Activated naive CD8-positive, alpha-beta T cell treated with anti-CD3 and anti-CD28 coated beads, Interleukin-2, amount 10 ng/mL, durations not matched to agents 7 days and 5 days (primary cell): ENCODE measurements around the gene MAP4K4. TPM values are rescaled to one million over a fixed set of nuclear protein-coding genes. Genes with fewer than 3 reads are reported as not detected.

Experiments
- ATAC-seq: fragments of 150-1000 bp; cut with Tn5 transposase; one replicate; pipeline ENCODE4 v1.10.0; 2021; ENCODE audit warnings: low read depth, moderate library complexity
- POLR2A ChIA-PET: fragments of 350-600 bp; sonication (Branson Sonifier 250); formaldehyde crosslinking; loops from one replicate; lab custom pipeline; 2021; ENCODE audit warnings: antibody characterized with exemption; lab: Charles Lee
- DNase-seq: peaks from one replicate; pipeline ENCODE4 v3.0.0; 2021
- H3K27ac Mint-ChIP-seq: one replicate; pipeline ENCODE4 v1.8.0; 2022; ENCODE audit warnings: mild to moderate bottlenecking, mixed read lengths
- H3K27me3 Mint-ChIP-seq: one replicate; pipeline ENCODE4 v1.8.0; 2022; ENCODE audit warnings: mild to moderate bottlenecking, moderate library complexity, mixed read lengths
- H3K36me3 Mint-ChIP-seq: one replicate; pipeline ENCODE4 v1.8.0; 2021; ENCODE audit warnings: mild to moderate bottlenecking, mixed read lengths
- H3K4me1 Mint-ChIP-seq: one replicate; pipeline ENCODE4 v1.8.0; 2021; ENCODE audit warnings: mixed read lengths
- H3K4me3 Mint-ChIP-seq: one replicate; pipeline ENCODE4 v1.8.0; 2022; ENCODE audit warnings: mild to moderate bottlenecking, moderate library complexity, mixed read lengths
- H3K9me3 Mint-ChIP-seq: one replicate; pipeline ENCODE4 v1.8.0; 2021; ENCODE audit warnings: mixed read lengths
- total RNA-seq, 2 experiments: library from RNA; stranded (reverse); gene quantifications; one replicate each; pipeline ENCODE4 v1.2.3, GENCODE V29; 2021

The MAP4K4 gene
- total RNA-seq, 2 experiments from 2014 or later, result 79.8 to 84.5 TPM

- peaks cover 6% of the 10 kb centered on the region for H3K36me3 Mint-ChIP-seq
- H3K9me3 Mint-ChIP-seq, result no peaks in the 10 kb centered on the region
- H3K4me3 Mint-ChIP-seq, result no peak overlapping the region
- H3K27ac Mint-ChIP-seq, result no peak overlapping the region
- POLR2A ChIA-PET, result no interaction called here
- no peak for DNase-seq
- ATAC-seq, result no peak
- no peaks in the 10 kb centered on the region for H3K27me3 Mint-ChIP-seq
- H3K4me1 Mint-ChIP-seq, result peaks cover 28% of the 10 kb centered on the region
Observed at GRCh38 chr2:101818531-101819451, 121.3 kb downstream of the MAP4K4 start.

DNA sequence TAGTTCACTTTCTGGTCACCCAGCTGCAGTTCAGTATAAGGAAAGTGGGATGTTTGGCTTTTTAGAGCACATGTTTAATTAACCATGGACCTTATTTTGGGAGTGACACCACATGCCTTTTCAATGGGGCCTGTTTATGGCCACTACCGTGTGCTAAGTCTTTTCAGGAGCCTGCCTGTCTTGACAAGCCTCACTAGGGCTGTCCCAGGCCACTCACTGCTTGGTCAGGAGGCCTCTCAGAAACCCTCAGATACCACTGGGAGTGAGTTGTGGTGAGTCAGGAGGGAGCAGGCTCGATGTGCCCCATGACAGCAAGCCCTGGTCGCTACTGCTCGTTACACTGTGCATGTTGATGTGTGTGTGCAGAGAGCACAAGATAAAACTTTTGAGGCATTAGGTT lies 123.0 kb downstream of the MAP4K4 start:
- POLR2A ChIA-PET, result no interaction called here
- Mint-ChIP-seq H3K36me3 (peaks cover 8% of the 10 kb centered on the region), H3K4me3 (no peak overlapping the region), H3K27ac (no peak overlapping the region), H3K27me3 (no peaks in the 10 kb centered on the region), H3K9me3 (no peaks in the 10 kb centered on the region), H3K4me1 (peaks cover 24% of the 10 kb centered on the region)
- DNase-seq (no peak), ATAC-seq (no peak)

DNA sequence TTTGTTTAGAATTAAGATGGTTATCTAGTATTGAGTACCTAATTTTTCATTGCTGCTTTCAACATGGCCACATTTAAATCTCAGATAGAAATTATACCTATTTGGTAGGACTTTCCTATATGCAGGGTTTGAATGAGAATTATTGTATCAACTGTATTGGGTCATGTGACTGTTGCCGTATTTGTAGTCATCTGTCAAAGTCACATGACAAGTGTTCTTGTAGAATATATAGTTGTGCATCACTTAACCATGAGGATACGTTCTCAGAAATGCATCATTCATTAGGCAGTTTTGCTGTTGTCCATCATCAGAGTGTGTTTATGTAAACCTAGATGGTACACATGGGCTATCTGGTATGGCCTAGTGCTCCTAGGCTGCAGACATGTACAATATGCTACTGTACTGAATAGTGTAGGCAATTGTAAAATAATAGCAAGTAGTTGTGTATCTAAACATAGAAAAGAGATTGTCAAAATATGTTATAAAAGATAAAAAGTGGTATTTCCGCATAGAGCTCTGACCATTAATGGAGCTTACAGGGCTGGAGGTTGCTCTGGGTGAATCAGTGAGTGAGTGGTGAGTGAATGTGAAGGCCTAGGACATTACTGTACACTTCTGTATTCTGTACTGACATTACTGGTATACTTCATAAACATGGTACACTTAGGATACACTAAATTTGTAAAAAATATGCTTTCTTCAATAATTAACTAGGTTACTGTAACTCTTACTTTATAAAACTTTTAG lies 123.7 kb downstream of the MAP4K4 start:
- DNase-seq (no peak), ATAC-seq (no peak)
- no peaks in the 10 kb centered on the region for H3K27me3 Mint-ChIP-seq
- H3K9me3 Mint-ChIP-seq, result no peaks in the 10 kb centered on the region
- no peak overlapping the region for H3K4me3 Mint-ChIP-seq
- POLR2A ChIA-PET, result no interaction called here
- peaks cover 8% of the 10 kb centered on the region for H3K36me3 Mint-ChIP-seq
- no peak overlapping the region for H3K27ac Mint-ChIP-seq
- H3K4me1 Mint-ChIP-seq, result peaks cover 26% of the 10 kb centered on the region

GRCh38 chr2:101821828-101822458 lies 124.4 kb downstream of the MAP4K4 start:
- POLR2A ChIA-PET, result no interaction called here
- H3K27ac Mint-ChIP-seq, result no peak overlapping the region
- no peak overlapping the region for H3K4me3 Mint-ChIP-seq
- H3K4me1 Mint-ChIP-seq, result peaks cover 33% of the 10 kb centered on the region
- no peaks in the 10 kb centered on the region for H3K27me3 Mint-ChIP-seq
- no peak for ATAC-seq
- DNase-seq, result no peak
- H3K36me3 Mint-ChIP-seq, result peaks cover 13% of the 10 kb centered on the region
- H3K9me3 Mint-ChIP-seq, result no peaks in the 10 kb centered on the region

GRCh38 chr2:101823347-101823791 lies 125.9 kb downstream of the MAP4K4 start:
- ATAC-seq, result peak; percentile 90
- Mint-ChIP-seq H3K4me1 (peaks cover 44% of the 10 kb centered on the region), H3K36me3 (peaks cover 16% of the 10 kb centered on the region), H3K9me3 (no peaks in the 10 kb centered on the region), H3K27me3 (no peaks in the 10 kb centered on the region), H3K27ac (peak overlapping the region; percentile 54), H3K4me3 (peak overlapping the region; percentile 48)
- POLR2A ChIA-PET, result no interaction called here
- DNase-seq, result peak; percentile 45

GRCh38 chr2:101823859-101824258 lies 126.4 kb downstream of the MAP4K4 start:
- POLR2A ChIA-PET, result no interaction called here
- no peak overlapping the region for H3K4me3 Mint-ChIP-seq
- no peaks in the 10 kb centered on the region for H3K27me3 Mint-ChIP-seq
- H3K9me3 Mint-ChIP-seq, result no peaks in the 10 kb centered on the region
- no peak for ATAC-seq
- H3K27ac Mint-ChIP-seq, result no peak overlapping the region
- peaks cover 16% of the 10 kb centered on the region for H3K36me3 Mint-ChIP-seq
- DNase-seq, result no peak
- peaks cover 47% of the 10 kb centered on the region for H3K4me1 Mint-ChIP-seq

GRCh38 chr2:101826716-101827115 lies 129.2 kb downstream of the MAP4K4 start:
- POLR2A ChIA-PET, result interaction anchor here (0.6 kb wide), 1 partner anchor 1788 kb away, joined by 3 read pairs; no protein-coding TSS in a partner anchor
- Mint-ChIP-seq H3K36me3 (peaks cover 32% of the 10 kb centered on the region), H3K4me3 (no peak overlapping the region), H3K27me3 (no peaks in the 10 kb centered on the region), H3K27ac (no peak overlapping the region), H3K4me1 (peaks cover 65% of the 10 kb centered on the region), H3K9me3 (no peaks in the 10 kb centered on the region)
- no peak for ATAC-seq
- no peak for DNase-seq

- H3K4me3 Mint-ChIP-seq, result peak overlapping the region; percentile 52
- H3K27me3 Mint-ChIP-seq, result no peaks in the 10 kb centered on the region
- peaks cover 65% of the 10 kb centered on the region for H3K4me1 Mint-ChIP-seq
- ATAC-seq, result no peak
- no peaks in the 10 kb centered on the region for H3K9me3 Mint-ChIP-seq
- DNase-seq, result no peak
- POLR2A ChIA-PET, result interaction anchor here (0.6 to 0.7 kb wide), 2 partner anchors 130 to 1788 kb away, joined by 3 read pairs; partner anchors contain the start of gene MAP4K4
- peaks cover 32% of the 10 kb centered on the region for H3K36me3 Mint-ChIP-seq
- peak overlapping the region; percentile 51 for H3K27ac Mint-ChIP-seq
Observed at GRCh38 chr2:101827246-101827645, 129.7 kb downstream of the MAP4K4 start.

GRCh38 chr2:101828257-101828656 lies 130.8 kb downstream of the MAP4K4 start:
- Mint-ChIP-seq H3K9me3 (no peaks in the 10 kb centered on the region), H3K4me1 (peaks cover 60% of the 10 kb centered on the region), H3K36me3 (peaks cover 32% of the 10 kb centered on the region), H3K27me3 (no peaks in the 10 kb centered on the region), H3K27ac (peak overlapping the region; percentile 35), H3K4me3 (peak overlapping the region; percentile 52)
- DNase-seq (no peak), ATAC-seq (peak; percentile 72)
- POLR2A ChIA-PET, result interaction anchor here (0.6 to 1.2 kb wide), 5 partner anchors 13 to 354 kb away, joined by 3 to 8 read pairs (median 3); partner anchors contain the start of genes MAP4K4 and RFX8

GRCh38 chr2:101828673-101829334 lies 131.3 kb downstream of the MAP4K4 start:
- no peaks in the 10 kb centered on the region for H3K27me3 Mint-ChIP-seq
- H3K36me3 Mint-ChIP-seq, result peaks cover 32% of the 10 kb centered on the region
- no peaks in the 10 kb centered on the region for H3K9me3 Mint-ChIP-seq
- H3K4me1 Mint-ChIP-seq, result peaks cover 55% of the 10 kb centered on the region
- no peak overlapping the region for H3K4me3 Mint-ChIP-seq
- H3K27ac Mint-ChIP-seq, result no peak overlapping the region
- ATAC-seq, result peak; percentile 10
- DNase-seq, result no peak
- POLR2A ChIA-PET, result interaction anchor here (0.6 to 1.2 kb wide), 4 partner anchors 12 to 354 kb away, joined by 3 to 8 read pairs (median 4); partner anchors contain the start of genes MAP4K4 and RFX8

DNA sequence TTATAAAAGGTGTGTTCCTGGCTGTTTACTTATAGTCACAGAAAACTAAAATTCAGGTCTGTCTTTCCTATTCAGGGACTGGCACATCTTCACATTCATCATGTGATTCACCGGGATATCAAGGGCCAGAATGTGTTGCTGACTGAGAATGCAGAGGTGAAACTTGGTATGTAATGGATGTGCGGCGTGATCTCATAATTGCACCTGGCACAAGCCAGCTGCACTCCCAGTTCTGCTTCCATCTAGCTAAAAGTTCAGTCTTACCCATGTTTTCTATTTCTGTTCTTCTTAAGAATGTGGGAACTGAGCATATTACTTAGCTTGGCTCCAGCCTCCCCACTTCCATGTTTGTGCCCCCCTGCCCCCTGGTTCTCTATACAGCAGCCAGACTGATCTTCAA lies 131.9 kb downstream of the MAP4K4 start:
- no peaks in the 10 kb centered on the region for H3K9me3 Mint-ChIP-seq
- POLR2A ChIA-PET, result no interaction called here
- H3K4me3 Mint-ChIP-seq, result no peak overlapping the region
- H3K4me1 Mint-ChIP-seq, result peaks cover 56% of the 10 kb centered on the region
- no peaks in the 10 kb centered on the region for H3K27me3 Mint-ChIP-seq
- no peak for ATAC-seq
- peaks cover 33% of the 10 kb centered on the region for H3K36me3 Mint-ChIP-seq
- no peak for DNase-seq
- no peak overlapping the region for H3K27ac Mint-ChIP-seq

DNA sequence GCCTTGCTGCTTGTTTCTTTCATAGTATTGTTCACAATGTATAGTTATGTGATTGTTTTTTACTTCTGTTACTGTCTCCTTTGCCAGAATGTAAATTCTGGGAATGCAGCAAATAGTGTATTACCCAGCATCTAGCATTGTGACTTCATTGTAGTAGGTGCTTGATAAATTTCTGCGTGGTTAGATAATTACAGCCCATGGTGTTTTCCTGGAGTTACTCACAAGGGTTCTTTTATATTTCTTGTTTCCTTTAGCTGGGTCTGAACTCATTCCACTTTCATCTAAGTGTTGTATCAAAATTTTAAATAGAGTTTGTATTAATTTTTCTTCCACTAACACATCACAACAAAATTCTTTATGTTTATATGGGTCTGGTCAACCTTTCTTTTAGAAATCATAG lies 132.6 kb downstream of the MAP4K4 start:
- Mint-ChIP-seq H3K27ac (peak overlapping the region; percentile 69), H3K4me1 (peaks cover 56% of the 10 kb centered on the region), H3K4me3 (no peak overlapping the region), H3K27me3 (no peaks in the 10 kb centered on the region), H3K36me3 (peaks cover 37% of the 10 kb centered on the region), H3K9me3 (no peaks in the 10 kb centered on the region)
- no peak for DNase-seq
- POLR2A ChIA-PET, result interaction anchor here (1.9 kb wide), 1 partner anchor 131 kb away, joined by 6 read pairs; no protein-coding TSS in a partner anchor
- ATAC-seq, result no peak
